ENCODE measurements around the gene PGA3.
"Not testable (repeated sequence)": the region's sequence is repeated elsewhere in the genome, so short reads cannot be mapped to it uniquely, and the experiment has no call there.

PGA3 gene

DNA sequence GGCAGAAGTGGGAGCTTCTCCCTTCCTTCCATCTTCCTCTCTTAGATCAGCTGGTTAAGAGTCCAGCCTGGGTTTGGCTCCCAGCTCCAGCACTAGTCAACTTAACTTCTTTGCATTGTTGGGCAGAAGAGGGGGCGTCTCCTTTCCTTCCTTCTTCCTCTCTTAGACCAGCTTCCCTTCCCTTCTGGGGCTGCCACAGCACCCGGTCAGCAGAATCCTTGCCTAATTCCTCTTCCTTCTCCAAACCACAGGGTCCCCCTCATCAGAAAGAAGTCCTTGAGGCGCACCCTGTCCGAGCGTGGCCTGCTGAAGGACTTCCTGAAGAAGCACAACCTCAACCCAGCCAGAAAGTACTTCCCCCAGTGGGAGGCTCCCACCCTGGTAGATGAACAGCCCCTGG is 19.4 kb downstream of the PGA3 start:
- ATAC-seq: not testable (repeated sequence)

DNA sequence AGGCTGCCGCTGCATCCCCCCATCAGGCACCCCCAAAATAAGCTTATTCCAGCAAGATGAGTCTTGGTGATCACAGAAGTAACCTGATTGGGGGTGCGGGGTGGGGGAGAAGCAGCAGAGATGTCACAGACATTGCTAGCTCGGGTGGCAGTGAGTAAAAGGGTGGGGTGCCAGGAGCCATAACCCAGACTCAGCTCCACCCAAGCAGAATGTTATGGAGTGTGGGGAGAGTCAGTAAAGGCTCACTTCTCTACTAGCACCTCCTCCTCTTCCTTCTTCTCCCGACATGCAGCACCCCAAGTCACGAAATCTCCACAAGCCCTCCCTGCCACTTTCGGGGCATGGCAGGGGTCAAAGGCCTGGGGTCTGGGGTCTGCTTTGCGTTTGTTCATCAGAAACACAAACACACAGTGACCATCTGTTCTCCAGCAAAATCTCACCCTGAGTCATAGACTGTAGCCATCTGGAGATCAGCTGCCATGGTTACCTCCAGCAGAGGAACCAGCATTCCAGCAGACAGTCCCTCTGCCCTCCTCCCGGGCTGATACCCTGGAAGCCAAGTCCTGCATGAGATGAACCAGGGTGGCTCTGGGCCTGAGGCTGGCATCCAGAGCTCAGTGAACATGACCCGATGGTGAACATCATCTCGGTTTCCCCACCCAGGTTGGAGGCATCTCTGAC is 23.3 kb downstream of the PGA3 start:
- ATAC-seq: peak; percentile 79

DNA sequence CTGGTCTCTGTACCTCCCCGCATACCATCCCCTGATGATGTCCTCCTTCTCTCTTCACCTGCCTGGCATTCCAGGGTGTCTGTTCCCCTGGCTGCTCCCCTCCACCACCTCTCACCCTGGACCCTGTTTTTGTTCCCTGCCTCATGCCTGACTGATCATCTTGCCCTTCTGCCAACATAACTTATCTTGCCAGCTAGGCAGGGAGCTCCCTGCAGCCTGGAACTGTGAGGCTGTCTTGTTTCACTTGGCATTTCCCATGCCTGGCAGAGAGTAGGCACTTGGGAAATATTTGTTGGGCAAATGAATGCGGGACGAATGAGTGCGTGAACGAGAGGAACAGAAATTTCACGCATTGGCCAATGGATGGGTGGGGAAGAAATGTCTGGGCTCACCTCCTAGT is 26.1 kb downstream of the PGA3 start:
- ATAC-seq: not testable (repeated sequence)

DNA sequence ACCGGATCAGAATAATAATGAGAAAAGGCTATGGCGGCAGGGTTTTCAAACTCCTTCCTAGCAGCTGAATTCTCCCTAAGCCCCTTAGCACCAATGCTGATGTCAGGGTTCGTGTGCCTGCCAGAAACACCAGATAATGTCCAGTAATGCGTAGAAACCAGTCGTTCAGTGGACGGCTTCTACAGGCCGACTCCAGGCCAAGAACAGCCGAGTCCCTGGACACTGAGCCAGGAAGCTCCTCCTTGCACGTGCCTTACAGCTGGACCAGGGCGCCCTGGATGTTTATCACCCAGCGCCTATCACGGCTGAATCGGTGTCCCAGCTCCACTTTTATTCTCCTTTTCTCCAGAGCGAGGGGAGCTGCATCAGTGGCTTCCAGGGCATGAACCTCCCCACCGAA is 27.7 kb downstream of the PGA3 start:
- ATAC-seq: not testable (repeated sequence)

DNA sequence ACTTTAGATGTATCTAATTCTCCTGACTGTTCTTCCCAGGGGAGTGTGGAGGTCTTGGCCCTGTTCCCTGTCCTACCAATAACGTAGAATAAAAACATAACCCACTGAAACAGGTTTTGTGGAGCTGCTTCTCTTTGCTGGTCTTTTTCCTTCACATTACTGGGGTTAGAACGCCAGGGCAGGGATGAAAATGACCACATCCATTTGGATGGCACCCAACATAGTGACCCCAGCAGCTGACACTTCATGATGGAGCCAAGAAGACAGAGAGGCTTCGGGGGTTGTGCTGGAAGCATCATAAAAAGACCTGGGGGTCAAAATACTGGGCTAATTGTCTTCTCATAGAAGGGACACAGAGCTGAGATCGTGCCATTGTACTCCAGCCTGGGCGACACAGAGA is 28.3 kb downstream of the PGA3 start:
- not testable (repeated sequence) for ATAC-seq

DNA sequence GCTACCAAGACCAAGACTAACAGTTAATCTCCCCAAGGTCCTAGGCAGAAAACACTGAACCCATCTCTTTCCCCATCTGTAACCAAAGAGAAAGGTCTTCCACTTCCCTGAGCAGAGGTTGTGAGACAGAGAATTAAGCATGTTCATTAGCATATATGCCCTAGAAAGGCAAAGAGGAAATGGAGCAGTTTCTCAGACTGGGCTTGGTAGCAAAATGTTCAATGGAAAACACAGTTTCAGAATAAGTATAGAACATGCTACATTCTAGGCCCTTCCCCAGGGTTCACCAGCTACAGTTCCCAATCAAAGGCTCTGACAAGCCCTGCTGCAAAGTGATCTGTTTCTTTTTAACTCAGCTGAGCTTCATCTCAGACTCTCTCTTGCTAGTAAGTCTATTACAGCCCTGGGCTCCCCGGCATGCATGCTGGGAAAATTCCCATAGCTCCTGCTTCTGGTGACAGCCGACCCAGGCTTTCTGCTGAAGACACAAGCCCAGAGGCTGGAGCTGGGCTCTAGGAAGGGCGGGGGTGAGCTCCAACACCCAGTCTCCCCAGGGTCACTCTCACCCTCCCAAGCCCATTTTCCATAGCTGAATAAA is 29.3 kb downstream of the PGA3 start:
- not testable (repeated sequence) for ATAC-seq

DNA sequence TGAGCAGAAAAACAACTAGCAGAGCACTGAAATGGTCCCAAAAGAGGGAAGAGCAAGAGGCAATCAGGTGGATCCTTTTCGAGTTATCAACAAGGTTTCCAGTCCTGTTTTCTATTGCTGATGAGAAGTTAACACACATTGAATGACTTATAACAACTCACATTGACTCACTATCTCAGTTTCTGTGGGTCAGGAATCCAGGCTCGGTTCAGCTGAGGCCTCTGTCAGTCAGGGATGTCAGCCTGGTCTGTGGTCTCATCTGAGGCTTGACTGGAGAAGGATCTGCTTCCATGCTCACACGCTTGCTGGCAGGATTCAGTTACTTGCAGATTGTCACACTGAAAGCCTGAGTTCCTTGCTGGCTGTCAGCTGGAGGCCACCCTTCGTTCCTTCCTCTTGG is 33.8 kb downstream of the PGA3 start:
- not testable (repeated sequence) for ATAC-seq

DNA sequence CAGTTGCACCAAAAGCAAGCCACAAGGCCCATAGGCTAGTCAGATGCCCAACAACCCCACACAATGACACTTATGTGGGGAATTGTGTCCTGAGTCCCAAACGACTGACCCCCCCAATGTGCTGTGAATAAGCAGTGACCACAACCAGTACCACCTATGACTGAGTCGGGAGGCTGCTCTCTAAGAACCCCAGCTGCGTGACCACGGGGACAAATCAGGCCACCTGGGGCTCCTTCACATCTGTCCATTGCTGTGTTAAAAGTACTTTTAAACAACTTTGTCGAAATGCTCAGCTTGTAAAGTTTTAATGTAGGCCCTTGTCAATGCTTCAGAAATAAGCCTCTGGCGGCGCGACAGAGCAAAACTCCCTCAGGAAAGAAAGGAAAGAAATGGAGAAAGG is 37.0 kb downstream of the PGA3 start:
- ATAC-seq: not testable (repeated sequence)

DNA sequence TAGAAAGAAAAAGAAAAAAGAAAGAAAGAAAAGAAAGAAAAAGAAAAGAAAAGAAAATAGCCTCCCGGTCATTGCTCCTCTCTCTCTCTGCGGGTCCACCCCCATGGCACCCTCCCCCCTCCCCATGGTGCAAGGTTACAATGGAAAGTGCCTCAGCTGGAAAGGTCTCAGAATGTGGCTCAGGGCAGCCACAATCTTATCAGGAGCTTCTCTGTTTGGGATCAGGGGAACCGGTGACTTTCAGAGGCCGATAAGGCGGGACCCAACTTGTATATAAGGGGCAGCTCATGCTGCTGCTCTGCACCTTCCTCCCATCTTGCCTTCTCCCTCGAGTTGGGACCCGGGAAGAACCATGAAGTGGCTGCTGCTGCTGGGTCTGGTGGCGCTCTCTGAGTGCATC is 37.6 kb downstream of the PGA3 start, which contains the start of gene PGA5:
Gene PGA5 (plus strand): TSS at position 301 of the 400 bp plus-strand sequence. CDS start 52 bp downstream, at position 353.
- not testable (repeated sequence) for ATAC-seq

DNA sequence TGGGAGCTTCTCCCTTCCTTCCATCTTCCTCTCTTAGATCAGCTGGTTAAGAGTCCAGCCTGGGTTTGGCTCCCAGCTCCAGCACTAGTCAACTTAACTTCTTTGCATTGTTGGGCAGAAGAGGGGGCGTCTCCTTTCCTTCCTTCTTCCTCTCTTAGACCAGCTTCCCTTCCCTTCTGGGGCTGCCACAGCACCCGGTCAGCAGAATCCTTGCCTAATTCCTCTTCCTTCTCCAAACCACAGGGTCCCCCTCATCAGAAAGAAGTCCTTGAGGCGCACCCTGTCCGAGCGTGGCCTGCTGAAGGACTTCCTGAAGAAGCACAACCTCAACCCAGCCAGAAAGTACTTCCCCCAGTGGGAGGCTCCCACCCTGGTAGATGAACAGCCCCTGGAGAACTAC is 38.2 kb downstream of the PGA3 start:
- not testable (repeated sequence) for ATAC-seq

DNA sequence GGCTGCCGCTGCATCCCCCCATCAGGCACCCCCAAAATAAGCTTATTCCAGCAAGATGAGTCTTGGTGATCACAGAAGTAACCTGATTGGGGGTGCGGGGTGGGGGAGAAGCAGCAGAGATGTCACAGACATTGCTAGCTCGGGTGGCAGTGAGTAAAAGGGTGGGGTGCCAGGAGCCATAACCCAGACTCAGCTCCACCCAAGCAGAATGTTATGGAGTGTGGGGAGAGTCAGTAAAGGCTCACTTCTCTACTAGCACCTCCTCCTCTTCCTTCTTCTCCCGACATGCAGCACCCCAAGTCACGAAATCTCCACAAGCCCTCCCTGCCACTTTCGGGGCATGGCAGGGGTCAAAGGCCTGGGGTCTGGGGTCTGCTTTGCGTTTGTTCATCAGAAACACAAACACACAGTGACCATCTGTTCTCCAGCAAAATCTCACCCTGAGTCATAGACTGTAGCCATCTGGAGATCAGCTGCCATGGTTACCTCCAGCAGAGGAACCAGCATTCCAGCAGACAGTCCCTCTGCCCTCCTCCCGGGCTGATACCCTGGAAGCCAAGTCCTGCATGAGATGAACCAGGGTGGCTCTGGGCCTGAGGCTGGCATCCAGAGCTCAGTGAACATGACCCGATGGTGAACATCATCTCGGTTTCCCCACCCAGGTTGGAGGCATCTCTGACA is 42.1 kb downstream of the PGA3 start:
- ATAC-seq: peak; percentile 75

DNA sequence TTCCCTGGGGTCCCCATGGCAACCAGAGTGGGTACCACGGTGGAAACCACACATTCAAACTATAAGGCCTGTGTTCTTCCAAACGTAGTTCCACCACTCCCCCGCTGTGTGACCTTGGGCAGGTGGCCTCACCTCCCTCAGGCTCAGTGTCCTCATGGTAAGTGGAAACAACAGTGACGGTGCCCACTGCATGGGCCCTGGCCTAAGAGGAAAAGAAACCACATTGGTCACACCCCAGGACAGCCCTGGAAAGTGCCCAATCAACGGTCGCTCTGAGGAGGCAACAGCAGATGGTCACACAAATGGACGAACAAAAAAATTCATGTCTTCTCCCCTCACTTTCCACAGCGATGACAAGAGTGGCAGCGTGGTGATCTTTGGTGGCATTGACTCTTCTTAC is 44.8 kb downstream of the PGA3 start:
- not testable (repeated sequence) for ATAC-seq

DNA sequence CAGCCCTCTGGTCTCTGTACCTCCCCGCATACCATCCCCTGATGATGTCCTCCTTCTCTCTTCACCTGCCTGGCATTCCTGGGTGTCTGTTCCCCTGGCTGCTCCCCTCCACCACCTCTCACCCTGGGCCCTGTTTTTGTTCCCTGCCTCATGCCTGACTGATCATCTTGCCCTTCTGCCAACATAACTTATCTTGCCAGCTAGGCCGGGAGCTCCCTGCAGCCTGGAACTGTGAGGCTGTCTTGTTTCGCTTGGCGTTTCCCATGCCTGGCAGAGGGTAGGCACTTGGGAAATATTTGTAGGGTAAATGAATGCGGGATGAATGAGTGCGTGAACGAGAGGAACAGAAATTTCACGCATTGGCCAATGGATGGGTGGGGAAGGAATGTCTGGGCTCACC is 45.9 kb downstream of the PGA3 start:
- ATAC-seq: not testable (repeated sequence)

DNA sequence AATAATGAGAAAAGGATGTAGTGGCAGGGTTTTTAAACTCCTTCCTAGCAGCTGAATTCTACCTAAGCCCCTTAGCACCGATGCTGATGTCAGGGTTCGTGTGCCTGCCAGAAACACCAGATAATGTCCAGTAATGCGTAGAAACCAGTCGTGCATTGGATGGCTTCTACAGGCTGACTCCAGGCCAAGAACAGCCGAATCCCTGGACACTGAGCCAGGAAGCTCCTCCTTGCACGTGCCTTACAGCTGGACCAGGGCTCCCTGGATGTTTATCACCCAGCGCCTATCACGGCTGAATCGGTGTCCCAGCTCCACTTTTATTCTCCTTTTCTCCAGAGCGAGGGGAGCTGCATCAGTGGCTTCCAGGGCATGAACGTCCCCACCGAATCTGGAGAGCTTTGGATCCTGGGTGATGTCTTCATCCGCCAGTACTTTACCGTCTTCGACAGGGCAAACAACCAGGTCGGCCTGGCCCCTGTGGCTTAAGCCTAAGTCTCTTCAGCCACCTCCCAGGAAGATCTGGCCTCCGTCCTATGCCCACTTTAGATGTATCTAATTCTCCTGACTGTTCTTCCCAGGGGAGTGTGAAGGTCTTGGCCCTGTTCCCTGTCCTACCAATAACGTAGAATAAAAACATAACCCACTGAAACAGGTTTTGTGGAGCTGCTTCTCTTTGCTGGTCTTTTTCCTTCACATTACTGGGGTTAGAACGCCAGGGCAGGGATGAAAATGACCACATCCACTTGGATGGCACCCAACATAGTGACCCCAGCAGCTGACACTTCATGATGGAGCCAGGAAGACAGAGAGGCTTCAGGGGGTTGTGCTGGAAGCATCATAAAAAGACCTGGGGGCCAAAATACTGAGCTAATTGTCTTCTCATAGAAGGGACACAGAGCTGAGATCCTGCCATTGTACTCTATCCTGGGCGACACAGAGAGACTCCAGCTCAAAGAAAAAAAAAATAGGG is 47.8 kb downstream of the PGA3 start:
- peak; percentile 71; the same call in 1 of the 2 replicates for TF ChIP-seq TCF4 (CRISPR knock-in tag; IDR thresholded peaks at IDR 0.05; ENCODE audit: borderline replicate concordance)

DNA sequence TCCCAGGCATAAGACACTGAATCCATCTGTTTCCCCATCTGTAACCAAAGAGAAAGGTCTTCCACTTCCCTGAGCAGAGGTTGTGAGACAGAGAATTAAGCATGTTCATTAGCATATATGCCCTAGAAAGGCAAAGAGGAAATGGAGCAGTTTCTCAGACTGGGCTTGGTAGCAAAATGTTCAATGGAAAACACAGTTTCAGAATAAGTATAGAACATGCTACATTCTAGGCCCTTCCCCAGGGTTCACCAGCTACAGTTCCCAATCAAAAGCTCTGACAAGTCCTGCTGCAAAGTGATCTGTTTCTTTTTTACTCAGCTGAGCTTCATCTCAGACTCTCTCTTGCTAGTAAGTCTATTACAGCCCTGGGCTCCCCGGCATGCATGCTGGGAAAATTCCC is 49.0 kb downstream of the PGA3 start:
- not testable (repeated sequence) for ATAC-seq

More for the DNA sequence above, 47.8 kb downstream of the PGA3 start:
- ATAC-seq: peak; percentile 34; the same call in 1 of the 3 replicates

DNA sequence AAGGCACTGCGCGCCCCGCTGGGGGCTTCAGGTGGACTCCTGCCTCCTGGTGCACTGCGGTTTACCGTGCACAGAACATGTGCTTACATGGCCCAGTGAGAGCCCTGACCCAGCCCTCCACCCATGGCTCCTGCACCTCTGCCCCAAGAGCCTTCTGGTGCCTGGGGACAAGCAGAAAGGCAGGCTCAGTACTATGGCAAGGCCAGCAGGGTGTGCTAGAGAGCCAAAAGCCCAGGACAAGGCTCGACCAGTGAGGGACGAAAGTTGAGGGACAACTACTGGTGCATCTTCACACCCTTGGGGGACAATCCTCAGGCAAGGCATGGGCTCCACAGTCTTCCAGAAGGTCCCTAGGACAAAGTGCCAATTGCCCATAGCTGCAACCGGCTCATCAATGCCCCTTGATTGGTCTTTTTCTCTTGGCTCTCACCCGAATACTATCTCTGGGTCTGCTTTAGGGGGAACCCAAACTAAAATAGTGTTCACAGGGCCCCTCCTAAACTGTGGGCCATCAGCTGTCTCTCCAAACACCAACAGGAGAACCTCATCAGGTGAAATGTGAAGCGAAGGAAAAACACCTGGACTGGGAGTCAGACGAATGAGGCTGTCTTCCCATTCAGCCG is 51.2 kb downstream of the PGA3 start:
- ATAC-seq: peak; percentile 94
- TF ChIP-seq ZFP30 (CRISPR knock-in tag; IDR thresholded peaks at IDR 0.05): no peak
- TF ChIP-seq ISL1 (CRISPR knock-in tag; IDR thresholded peaks at IDR 0.05): no peak
- no peak for TF ChIP-seq RARB (CRISPR knock-in tag; IDR thresholded peaks at IDR 0.05)
- TF ChIP-seq SNAI2 (CRISPR knock-in tag; IDR thresholded peaks at IDR 0.05): no peak
- TF ChIP-seq TOX (CRISPR knock-in tag; IDR thresholded peaks at IDR 0.05; ENCODE audit: borderline replicate concordance): no peak
- TF ChIP-seq GLIS3 (CRISPR knock-in tag; IDR thresholded peaks at IDR 0.05): no peak
- no peak for TF ChIP-seq BACH2 (CRISPR knock-in tag; IDR thresholded peaks at IDR 0.05; ENCODE audit: borderline replicate concordance)
- TF ChIP-seq ZNF70 (CRISPR knock-in tag; IDR thresholded peaks at IDR 0.05): no peak
- TF ChIP-seq, protein P1, sequence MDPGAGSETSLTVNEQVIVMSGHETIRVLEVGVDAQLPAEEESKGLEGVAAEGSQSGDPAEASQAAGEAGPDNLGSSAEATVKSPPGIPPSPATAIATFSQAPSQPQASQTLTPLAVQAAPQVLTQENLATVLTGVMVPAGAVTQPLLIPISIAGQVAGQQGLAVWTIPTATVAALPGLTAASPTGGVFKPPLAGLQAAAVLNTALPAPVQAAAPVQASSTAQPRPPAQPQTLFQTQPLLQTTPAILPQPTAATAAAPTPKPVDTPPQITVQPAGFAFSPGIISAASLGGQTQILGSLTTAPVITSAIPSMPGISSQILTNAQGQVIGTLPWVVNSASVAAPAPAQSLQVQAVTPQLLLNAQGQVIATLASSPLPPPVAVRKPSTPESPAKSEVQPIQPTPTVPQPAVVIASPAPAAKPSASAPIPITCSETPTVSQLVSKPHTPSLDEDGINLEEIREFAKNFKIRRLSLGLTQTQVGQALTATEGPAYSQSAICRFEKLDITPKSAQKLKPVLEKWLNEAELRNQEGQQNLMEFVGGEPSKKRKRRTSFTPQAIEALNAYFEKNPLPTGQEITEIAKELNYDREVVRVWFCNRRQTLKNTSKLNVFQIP (CRISPR knock-in tag; IDR thresholded peaks at IDR 0.05; ENCODE audit: borderline replicate concordance, low read depth): no peak
- no peak for TF ChIP-seq TCF4 (CRISPR knock-in tag; IDR thresholded peaks at IDR 0.05; ENCODE audit: borderline replicate concordance)
- TF ChIP-seq ZFP3 (CRISPR knock-in tag; IDR thresholded peaks at IDR 0.05): no peak
